Adrenal gland (tissue), 5 donors: ENCODE data around the gene RFXANK.

ENCODE experiments used
- POLR2A ChIP-seq, 2 donors: fragments of 450-650 bp; IDR thresholded peaks; one replicate each; pipeline ENCODE4 v1.6.1; 2017; ENCODE audit warnings: antibody characterized with exemption in 2 of 2, mild to moderate bottlenecking in 2 of 2, moderate library complexity in 1 of 2
- TF ChIP-seq, protein P1 (sequence below), 6 experiments: fragments of 450-650 bp in 4 of 6; fragments of 200-600 bp in 2 of 6; sonication (generic) in 1 of 6; IDR thresholded peaks; 1 replicate in 5 of 6; 2 replicates in 1 of 6; pipeline versions ENCODE4 v1.5.1 to v1.8.0; 2016 to 2021; ENCODE audit warnings: antibody characterized with exemption in 6 of 6, mild to moderate bottlenecking in 2 of 6, moderate library complexity in 1 of 6
- donor health status: DM: no; HTN: no; CAD: no.

DNA sequence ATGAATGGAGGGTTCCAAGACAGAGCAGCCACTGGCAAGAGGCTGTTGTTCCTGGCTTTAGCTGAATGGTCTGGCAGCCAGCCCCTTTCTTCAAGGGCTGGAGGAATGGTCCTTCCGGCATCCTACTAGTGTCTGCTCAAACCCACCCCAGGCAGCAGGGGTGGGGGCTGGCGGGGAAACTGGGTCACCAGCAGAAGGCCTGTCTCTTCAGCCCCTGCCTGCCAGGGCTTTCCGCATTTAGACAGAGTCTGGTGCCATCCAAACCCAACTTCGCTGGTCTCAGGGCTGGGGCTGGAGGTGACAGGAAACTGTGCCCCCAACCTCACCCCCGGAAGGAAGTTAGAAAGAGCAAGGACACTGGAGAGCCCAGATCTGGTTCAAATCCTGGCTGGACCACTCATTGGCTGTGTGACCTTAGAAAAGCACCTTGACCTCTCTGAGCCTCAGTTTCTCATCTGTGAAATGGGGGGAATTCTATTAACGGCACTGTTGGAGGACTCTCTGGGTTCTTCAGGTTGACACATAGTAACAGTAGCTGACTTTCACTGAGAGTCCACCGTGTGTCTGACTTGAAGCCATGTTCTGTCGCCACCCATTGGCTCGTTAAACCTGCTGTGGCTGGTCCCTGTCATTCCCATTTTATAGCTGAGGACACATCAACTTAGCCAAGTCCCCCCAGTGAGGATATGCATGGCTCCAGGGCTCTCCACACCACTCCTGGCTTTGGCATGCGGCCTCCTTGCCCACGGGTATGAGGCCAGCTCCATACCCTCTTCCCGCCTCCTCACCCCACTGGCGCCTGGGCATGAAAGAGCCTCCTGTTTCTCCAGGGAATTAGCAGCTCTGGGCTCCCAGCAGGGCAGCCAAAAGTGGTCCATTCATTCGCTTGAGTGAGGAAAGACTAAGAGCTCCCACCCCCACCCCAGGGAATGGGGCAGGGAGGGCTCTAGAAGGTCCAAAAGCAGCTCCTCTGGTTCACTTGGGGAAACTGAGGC is 13.7 kb downstream of the RFXANK start:
- TF ChIP-seq, protein P1, sequence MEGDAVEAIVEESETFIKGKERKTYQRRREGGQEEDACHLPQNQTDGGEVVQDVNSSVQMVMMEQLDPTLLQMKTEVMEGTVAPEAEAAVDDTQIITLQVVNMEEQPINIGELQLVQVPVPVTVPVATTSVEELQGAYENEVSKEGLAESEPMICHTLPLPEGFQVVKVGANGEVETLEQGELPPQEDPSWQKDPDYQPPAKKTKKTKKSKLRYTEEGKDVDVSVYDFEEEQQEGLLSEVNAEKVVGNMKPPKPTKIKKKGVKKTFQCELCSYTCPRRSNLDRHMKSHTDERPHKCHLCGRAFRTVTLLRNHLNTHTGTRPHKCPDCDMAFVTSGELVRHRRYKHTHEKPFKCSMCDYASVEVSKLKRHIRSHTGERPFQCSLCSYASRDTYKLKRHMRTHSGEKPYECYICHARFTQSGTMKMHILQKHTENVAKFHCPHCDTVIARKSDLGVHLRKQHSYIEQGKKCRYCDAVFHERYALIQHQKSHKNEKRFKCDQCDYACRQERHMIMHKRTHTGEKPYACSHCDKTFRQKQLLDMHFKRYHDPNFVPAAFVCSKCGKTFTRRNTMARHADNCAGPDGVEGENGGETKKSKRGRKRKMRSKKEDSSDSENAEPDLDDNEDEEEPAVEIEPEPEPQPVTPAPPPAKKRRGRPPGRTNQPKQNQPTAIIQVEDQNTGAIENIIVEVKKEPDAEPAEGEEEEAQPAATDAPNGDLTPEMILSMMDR (IDR thresholded peaks at IDR 0.05) = no peak
- no peak for TF ChIP-seq POLR2A (IDR thresholded peaks at IDR 0.05)
